ENCODE measurements around the gene TEPSIN. TPM values are rescaled to one million over a fixed set of nuclear protein-coding genes. Genes with fewer than 3 reads are reported as not detected.

TEPSIN gene
- total RNA-seq, 1 experiment from 2014 or later = 40.7 TPM

GRCh38 chr17:81241648-81242420, 3.0 kb upstream of the TEPSIN start:
- ATAC-seq (peak; percentile 39), DNase-seq (ENCODE audit: low spot score) (peak; percentile 87)
- TF ChIP-seq SMAD4 (CRISPR knock-in tag; IDR thresholded peaks at IDR 0.05) = no peak
- TF ChIP-seq JUN (CRISPR knock-in tag; IDR thresholded peaks at IDR 0.05) = no peak
- TF ChIP-seq, protein P1, sequence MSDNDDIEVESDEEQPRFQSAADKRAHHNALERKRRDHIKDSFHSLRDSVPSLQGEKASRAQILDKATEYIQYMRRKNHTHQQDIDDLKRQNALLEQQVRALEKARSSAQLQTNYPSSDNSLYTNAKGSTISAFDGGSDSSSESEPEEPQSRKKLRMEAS (CRISPR knock-in tag; IDR thresholded peaks at IDR 0.05) = peak; percentile 49; the same call in 1 of the 2 replicates
- peak; percentile 78 for TF ChIP-seq CTCF (IDR thresholded peaks at IDR 0.05)
- TF ChIP-seq USF2 (CRISPR knock-in tag; IDR thresholded peaks at IDR 0.05) = 0 out of 2 replicates have a peak, but pooled peaks have one; percentile 9
- TF ChIP-seq TEAD1 (CRISPR knock-in tag; IDR thresholded peaks at IDR 0.05) = 0 out of 2 replicates have a peak, but pooled peaks have one; percentile 32
- no peak for TF ChIP-seq RORB (CRISPR knock-in tag; IDR thresholded peaks at IDR 0.05)
- TF ChIP-seq, protein P2, sequence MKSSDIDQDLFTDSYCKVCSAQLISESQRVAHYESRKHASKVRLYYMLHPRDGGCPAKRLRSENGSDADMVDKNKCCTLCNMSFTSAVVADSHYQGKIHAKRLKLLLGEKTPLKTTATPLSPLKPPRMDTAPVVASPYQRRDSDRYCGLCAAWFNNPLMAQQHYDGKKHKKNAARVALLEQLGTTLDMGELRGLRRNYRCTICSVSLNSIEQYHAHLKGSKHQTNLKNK (CRISPR knock-in tag; IDR thresholded peaks at IDR 0.05) = no peak
- TF ChIP-seq, protein P3, sequence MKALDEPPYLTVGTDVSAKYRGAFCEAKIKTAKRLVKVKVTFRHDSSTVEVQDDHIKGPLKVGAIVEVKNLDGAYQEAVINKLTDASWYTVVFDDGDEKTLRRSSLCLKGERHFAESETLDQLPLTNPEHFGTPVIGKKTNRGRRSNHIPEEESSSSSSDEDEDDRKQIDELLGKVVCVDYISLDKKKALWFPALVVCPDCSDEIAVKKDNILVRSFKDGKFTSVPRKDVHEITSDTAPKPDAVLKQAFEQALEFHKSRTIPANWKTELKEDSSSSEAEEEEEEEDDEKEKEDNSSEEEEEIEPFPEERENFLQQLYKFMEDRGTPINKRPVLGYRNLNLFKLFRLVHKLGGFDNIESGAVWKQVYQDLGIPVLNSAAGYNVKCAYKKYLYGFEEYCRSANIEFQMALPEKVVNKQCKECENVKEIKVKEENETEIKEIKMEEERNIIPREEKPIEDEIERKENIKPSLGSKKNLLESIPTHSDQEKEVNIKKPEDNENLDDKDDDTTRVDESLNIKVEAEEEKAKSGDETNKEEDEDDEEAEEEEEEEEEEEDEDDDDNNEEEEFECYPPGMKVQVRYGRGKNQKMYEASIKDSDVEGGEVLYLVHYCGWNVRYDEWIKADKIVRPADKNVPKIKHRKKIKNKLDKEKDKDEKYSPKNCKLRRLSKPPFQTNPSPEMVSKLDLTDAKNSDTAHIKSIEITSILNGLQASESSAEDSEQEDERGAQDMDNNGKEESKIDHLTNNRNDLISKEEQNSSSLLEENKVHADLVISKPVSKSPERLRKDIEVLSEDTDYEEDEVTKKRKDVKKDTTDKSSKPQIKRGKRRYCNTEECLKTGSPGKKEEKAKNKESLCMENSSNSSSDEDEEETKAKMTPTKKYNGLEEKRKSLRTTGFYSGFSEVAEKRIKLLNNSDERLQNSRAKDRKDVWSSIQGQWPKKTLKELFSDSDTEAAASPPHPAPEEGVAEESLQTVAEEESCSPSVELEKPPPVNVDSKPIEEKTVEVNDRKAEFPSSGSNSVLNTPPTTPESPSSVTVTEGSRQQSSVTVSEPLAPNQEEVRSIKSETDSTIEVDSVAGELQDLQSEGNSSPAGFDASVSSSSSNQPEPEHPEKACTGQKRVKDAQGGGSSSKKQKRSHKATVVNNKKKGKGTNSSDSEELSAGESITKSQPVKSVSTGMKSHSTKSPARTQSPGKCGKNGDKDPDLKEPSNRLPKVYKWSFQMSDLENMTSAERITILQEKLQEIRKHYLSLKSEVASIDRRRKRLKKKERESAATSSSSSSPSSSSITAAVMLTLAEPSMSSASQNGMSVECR (CRISPR knock-in tag; IDR thresholded peaks at IDR 0.05; ENCODE audit: borderline replicate concordance) = peak; percentile 48; the same call in 1 of the 2 replicates
- peak overlapping the region; percentile 45; the same call in 1 of the 2 replicates for H3K27ac Mint-ChIP-seq
- H3K36me3 Mint-ChIP-seq = no peaks in the 10 kb centered on the region
- no peaks in the 10 kb centered on the region for H3K9me3 Mint-ChIP-seq
- H3K4me3 Mint-ChIP-seq = peak overlapping the region; percentile 90; the same call in 1 of the 2 replicates
- POLR2A ChIA-PET = interaction anchor here (0.5 kb wide), 1 partner anchor 266 kb away, joined by 4 read pairs; no protein-coding TSS in a partner anchor
- peaks cover 27% of the 10 kb centered on the region for H3K4me1 Mint-ChIP-seq
- H3K27me3 Mint-ChIP-seq (ENCODE audit: low read depth) = no peaks in the 10 kb centered on the region
- CTCF ChIA-PET = interaction anchor here (0.8 to 2.8 kb wide), 3 partner anchors 17 to 243 kb away, joined by 3 to 7 read pairs (median 6); no protein-coding TSS in a partner anchor

DNA sequence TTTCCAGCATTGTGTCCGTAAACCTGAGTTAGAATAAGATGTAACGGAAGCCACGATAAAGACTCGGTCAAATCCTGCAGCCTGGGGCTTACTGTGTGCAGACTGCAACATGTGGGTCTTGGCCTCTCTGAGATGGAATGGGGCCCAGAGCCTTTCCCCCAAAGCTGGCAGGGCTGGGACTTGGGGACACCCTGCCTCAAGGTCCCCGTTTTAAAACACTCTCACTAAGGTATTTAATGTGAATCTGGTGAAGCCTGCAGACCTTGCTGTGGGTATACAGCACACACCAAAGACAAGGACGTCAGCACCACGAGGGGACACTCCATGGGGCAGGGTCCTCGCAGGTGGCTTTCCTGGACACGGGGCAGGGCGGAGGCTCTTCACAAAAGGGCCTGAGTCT, 2.3 kb upstream of the TEPSIN start:
- H3K9me3 Mint-ChIP-seq = no peaks in the 10 kb centered on the region
- peak overlapping the region; percentile 90 for H3K4me3 Mint-ChIP-seq
- H3K27me3 Mint-ChIP-seq (ENCODE audit: low read depth) = no peaks in the 10 kb centered on the region
- DNase-seq (ENCODE audit: low spot score) (no peak), ATAC-seq (no peak)
- TF ChIP-seq, protein P1 (CRISPR knock-in tag; IDR thresholded peaks at IDR 0.05) = no peak
- TF ChIP-seq CREM (CRISPR knock-in tag; IDR thresholded peaks at IDR 0.05) = no peak
- TF ChIP-seq, protein P4, sequence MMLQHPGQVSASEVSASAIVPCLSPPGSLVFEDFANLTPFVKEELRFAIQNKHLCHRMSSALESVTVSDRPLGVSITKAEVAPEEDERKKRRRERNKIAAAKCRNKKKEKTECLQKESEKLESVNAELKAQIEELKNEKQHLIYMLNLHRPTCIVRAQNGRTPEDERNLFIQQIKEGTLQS (CRISPR knock-in tag; conservative IDR thresholded peaks at IDR 0.05) = no peak
- no peak for TF ChIP-seq ZNF138 (CRISPR knock-in tag; conservative IDR thresholded peaks at IDR 0.05)
- TF ChIP-seq, protein P5, sequence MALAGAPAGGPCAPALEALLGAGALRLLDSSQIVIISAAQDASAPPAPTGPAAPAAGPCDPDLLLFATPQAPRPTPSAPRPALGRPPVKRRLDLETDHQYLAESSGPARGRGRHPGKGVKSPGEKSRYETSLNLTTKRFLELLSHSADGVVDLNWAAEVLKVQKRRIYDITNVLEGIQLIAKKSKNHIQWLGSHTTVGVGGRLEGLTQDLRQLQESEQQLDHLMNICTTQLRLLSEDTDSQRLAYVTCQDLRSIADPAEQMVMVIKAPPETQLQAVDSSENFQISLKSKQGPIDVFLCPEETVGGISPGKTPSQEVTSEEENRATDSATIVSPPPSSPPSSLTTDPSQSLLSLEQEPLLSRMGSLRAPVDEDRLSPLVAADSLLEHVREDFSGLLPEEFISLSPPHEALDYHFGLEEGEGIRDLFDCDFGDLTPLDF (CRISPR knock-in tag; IDR thresholded peaks at IDR 0.05) = no peak
- no peak for TF ChIP-seq TEAD1 (CRISPR knock-in tag; IDR thresholded peaks at IDR 0.05)
- TF ChIP-seq GRHL2 (CRISPR knock-in tag; IDR thresholded peaks at IDR 0.05; ENCODE audit: insufficient replicate concordance, severe bottlenecking) = no peak
- no peak for TF ChIP-seq GABPB1 (CRISPR knock-in tag; IDR thresholded peaks at IDR 0.05)
- no peak for TF ChIP-seq CDX4 (CRISPR knock-in tag; IDR thresholded peaks at IDR 0.05; ENCODE audit: borderline replicate concordance)
- no peak for TF ChIP-seq ZNF416 (CRISPR knock-in tag; IDR thresholded peaks at IDR 0.05)
- no peak for TF ChIP-seq ZBTB21 (CRISPR knock-in tag; IDR thresholded peaks at IDR 0.05; ENCODE audit: borderline replicate concordance)
- no peak for TF ChIP-seq NFATC4 (CRISPR knock-in tag; IDR thresholded peaks at IDR 0.05)
- ChIA-PET CTCF (interaction anchor here (2.8 kb wide), 1 partner anchor 17 kb away, joined by 6 read pairs; no protein-coding TSS in a partner anchor), POLR2A (no interaction called here)
- no peaks in the 10 kb centered on the region for H3K36me3 Mint-ChIP-seq
- peak overlapping the region; percentile 63; the same call in 1 of the 2 replicates for H3K27ac Mint-ChIP-seq
- H3K4me1 Mint-ChIP-seq = peaks cover 27% of the 10 kb centered on the region

Data from WTC11 (cell line).